HepG2 (cell line): ENCODE data around the gene HACD1. TPM values are rescaled to one million over a fixed set of nuclear protein-coding genes. Genes with fewer than 3 reads are reported as not detected.

Experiments used
- ATAD3A ChIP-seq: sonication (generic); formaldehyde crosslinking; IDR thresholded peaks from 2 replicates; pipeline ENCODE4 v1.4.0; 2020; ENCODE audit warnings: missing genetic modification reagents
- CTCF ChIP-seq: sonication (generic); formaldehyde crosslinking; IDR thresholded peaks from 2 replicates; pipeline ENCODE4 v1.5.0; 2020; ENCODE audit warnings: mild to moderate bottlenecking, missing genetic modification reagents, moderate library complexity
- POLR2AphosphoS2 ChIP-seq: IDR thresholded peaks from 2 replicates; pipeline ENCODE4 v1.6.1; 2011; ENCODE audit warnings: low read depth, low read length, improper control_type of control experiment
- SOX6 ChIP-seq, 2 experiments: fragments of 450-650 bp in 1 of 2; sonication (generic) in 1 of 2; formaldehyde crosslinking in 1 of 2; IDR thresholded peaks; 2 replicates each; pipeline versions ENCODE4 v1.4.0 to v1.6.1; 2017 to 2020; ENCODE audit warnings: antibody characterized with exemption in 1 of 2, mild to moderate bottlenecking in 1 of 2, missing genetic modification reagents in 1 of 2
- ZNF3 ChIP-seq: IDR thresholded peaks from 2 replicates; pipeline ENCODE4 v1.7.0; 2017; ENCODE audit warnings: inconsistent platforms
- ZNF331 ChIP-seq: sonication (generic); formaldehyde crosslinking; IDR thresholded peaks from 2 replicates; pipeline ENCODE4 v1.4.0; 2020; ENCODE audit warnings: missing genetic modification reagents
- ZNF34 ChIP-seq: sonication (generic); formaldehyde crosslinking; IDR thresholded peaks from 2 replicates; pipeline ENCODE4 v1.4.0; 2020; ENCODE audit warnings: mild to moderate bottlenecking, missing genetic modification reagents, borderline replicate concordance
- ZNF746 ChIP-seq: sonication (generic); formaldehyde crosslinking; IDR thresholded peaks from 2 replicates; pipeline ENCODE4 v1.8.0; 2022; ENCODE audit warnings: mild to moderate bottlenecking, missing genetic modification reagents
- ZXDC ChIP-seq: sonication (generic); formaldehyde crosslinking; IDR thresholded peaks from 2 replicates; pipeline ENCODE4 v1.5.0; 2020; ENCODE audit warnings: mild to moderate bottlenecking, missing genetic modification reagents
- polyA plus RNA-seq, 8 experiments: library from polyadenylated mRNA; depleted of rRNA in 3 of 8; stranded (reverse) in 7 of 8; unstranded in 1 of 8; fragments of >200 nt; fragmentation: Illumina TruSeq in 4 of 8; extraction: Trizol in 4 of 8; gene quantifications; 2 replicates each; pipeline versions ENCODE4 v1.2.1 to v1.2.3, GENCODE V29; 2011 to 2016; ENCODE audit warnings: low read depth in 4 of 8, missing spikeins in 1 of 8, mixed read lengths in 1 of 8; ENCODE audit not compliant: insufficient read depth in 1 of 8
- total RNA-seq, 5 experiments: library from RNA; depleted of rRNA; stranded (reverse); fragments of >200 nt; fragmentation: Illumina TruSeq; extraction: Trizol; gene quantifications; 2 replicates each; pipeline ENCODE4 v1.2.3, GENCODE V29; 2016; ENCODE audit warnings: low read depth in 1 of 5
- TF ChIP-seq, protein P1 (sequence below): sonication (generic); formaldehyde crosslinking; IDR thresholded peaks from 2 replicates; pipeline ENCODE4 v1.4.0; 2020; ENCODE audit warnings: mild to moderate bottlenecking, missing genetic modification reagents

The HACD1 gene
- total and polyA plus RNA-seq, 2 of the 13 experiments (the other 11 are each of a cell fraction or from before 2014, with no cell fraction given) = 43.4 to 47.6 TPM

- TF ChIP-seq, protein P1, sequence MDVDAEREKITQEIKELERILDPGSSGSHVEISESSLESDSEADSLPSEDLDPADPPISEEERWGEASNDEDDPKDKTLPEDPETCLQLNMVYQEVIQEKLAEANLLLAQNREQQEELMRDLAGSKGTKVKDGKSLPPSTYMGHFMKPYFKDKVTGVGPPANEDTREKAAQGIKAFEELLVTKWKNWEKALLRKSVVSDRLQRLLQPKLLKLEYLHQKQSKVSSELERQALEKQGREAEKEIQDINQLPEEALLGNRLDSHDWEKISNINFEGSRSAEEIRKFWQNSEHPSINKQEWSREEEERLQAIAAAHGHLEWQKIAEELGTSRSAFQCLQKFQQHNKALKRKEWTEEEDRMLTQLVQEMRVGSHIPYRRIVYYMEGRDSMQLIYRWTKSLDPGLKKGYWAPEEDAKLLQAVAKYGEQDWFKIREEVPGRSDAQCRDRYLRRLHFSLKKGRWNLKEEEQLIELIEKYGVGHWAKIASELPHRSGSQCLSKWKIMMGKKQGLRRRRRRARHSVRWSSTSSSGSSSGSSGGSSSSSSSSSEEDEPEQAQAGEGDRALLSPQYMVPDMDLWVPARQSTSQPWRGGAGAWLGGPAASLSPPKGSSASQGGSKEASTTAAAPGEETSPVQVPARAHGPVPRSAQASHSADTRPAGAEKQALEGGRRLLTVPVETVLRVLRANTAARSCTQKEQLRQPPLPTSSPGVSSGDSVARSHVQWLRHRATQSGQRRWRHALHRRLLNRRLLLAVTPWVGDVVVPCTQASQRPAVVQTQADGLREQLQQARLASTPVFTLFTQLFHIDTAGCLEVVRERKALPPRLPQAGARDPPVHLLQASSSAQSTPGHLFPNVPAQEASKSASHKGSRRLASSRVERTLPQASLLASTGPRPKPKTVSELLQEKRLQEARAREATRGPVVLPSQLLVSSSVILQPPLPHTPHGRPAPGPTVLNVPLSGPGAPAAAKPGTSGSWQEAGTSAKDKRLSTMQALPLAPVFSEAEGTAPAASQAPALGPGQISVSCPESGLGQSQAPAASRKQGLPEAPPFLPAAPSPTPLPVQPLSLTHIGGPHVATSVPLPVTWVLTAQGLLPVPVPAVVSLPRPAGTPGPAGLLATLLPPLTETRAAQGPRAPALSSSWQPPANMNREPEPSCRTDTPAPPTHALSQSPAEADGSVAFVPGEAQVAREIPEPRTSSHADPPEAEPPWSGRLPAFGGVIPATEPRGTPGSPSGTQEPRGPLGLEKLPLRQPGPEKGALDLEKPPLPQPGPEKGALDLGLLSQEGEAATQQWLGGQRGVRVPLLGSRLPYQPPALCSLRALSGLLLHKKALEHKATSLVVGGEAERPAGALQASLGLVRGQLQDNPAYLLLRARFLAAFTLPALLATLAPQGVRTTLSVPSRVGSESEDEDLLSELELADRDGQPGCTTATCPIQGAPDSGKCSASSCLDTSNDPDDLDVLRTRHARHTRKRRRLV (CRISPR knock-in tag) = no peak
- TF ChIP-seq ZNF331 (CRISPR knock-in tag) = no peak
- no peak for TF ChIP-seq ATAD3A (CRISPR knock-in tag)
- no peak for TF ChIP-seq POLR2AphosphoS2
- no peak for TF ChIP-seq SOX6 (IDR thresholded peaks at IDR 0.05)
- TF ChIP-seq SOX6 (CRISPR knock-in tag; IDR thresholded peaks at IDR 0.05) = peak; percentile 47
- TF ChIP-seq ZNF3 (CRISPR knock-in tag) = no peak
- peak; percentile 80 for TF ChIP-seq CTCF
- TF ChIP-seq ZXDC (CRISPR knock-in tag) = no peak
- no peak for TF ChIP-seq ZNF746 (CRISPR knock-in tag)
- no peak for TF ChIP-seq ZNF34
These were observed at the start of gene HACD1 (continued) for GRCh38 chr10:17617031-17617911.
